NOMO-1 treated with dmso at 0.1 percent for 144 hours (cell line): Measurements from ENCODE around the gene FSCN2.

Experiments
- DNase-seq: peaks from one replicate; lab custom pipeline; 2025; ENCODE audit not compliant: unreplicated experiment; lab: John Stamatoyannopoulos, UW

Gene FSCN2

GRCh38 chr17:81489998-81490992 is 37.9 kb upstream of the FSCN2 start:
- no peak for DNase-seq

GRCh38 chr17:81491181-81491581 is 37.0 kb upstream of the FSCN2 start:
- DNase-seq = no peak

- no peak for DNase-seq
Observed at GRCh38 chr17:81491761-81492160, 36.4 kb upstream of the FSCN2 start.

- no peak for DNase-seq
Observed at GRCh38 chr17:81492202-81492601, 36.0 kb upstream of the FSCN2 start.

GRCh38 chr17:81492706-81493105 is 35.5 kb upstream of the FSCN2 start:
- DNase-seq = no peak

GRCh38 chr17:81493198-81494038 is 34.8 kb upstream of the FSCN2 start:
- DNase-seq = no peak

GRCh38 chr17:81494626-81495377 is 33.4 kb upstream of the FSCN2 start:
- DNase-seq = no peak

- DNase-seq = no peak
Observed at GRCh38 chr17:81498953-81499600, 29.1 kb upstream of the FSCN2 start.

DNA sequence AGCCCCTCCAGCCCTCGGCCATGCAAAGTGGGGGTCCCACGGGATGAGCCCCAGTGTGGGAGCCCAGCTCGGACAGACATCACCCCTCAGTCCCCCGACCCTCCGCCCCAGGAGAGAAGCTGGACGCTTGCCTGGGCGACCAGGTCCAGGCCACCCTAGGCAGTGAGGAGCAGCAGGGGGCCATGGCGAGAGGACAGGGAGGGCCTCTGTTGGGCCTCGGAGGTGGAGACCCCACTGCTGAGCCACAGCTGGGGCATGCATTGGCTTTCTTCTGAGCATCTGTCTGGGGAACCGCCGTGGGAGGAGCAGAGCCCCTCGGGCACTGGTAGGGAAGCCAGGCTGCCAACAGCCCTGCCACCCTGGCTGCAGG is 28.6 kb upstream of the FSCN2 start:
- no peak for DNase-seq

- no peak for DNase-seq
Observed at GRCh38 chr17:81500047-81500446, 28.1 kb upstream of the FSCN2 start.

DNA sequence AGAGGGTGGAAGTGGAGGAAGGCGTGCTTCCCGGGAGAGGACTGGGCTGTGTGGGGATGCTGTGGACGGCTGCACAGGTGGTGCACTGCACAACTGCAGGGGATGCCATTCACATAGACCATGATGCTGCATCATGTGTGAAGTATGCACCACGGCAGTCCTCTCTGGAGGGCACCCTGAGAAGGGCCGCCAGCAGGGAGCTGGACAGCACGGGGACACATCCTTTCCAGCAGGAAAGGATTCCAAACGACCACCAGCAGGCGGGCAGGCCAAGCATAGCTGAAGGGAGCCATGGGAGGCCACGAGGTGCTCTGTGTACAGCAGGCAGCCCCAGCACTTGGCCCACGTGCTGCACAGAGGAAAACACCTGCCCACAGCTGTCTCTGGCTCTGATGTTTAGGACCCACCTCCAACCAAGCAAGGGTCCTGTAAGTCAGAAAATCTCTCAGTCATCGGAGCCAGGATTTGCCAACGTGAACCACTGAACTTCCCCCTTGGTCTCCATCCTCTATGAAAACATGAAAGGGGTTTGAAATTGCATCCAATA is 25.6 kb upstream of the FSCN2 start:
- no peak for DNase-seq

GRCh38 chr17:81503619-81504018 is 24.6 kb upstream of the FSCN2 start:
- no peak for DNase-seq

GRCh38 chr17:81508639-81509206 is 19.5 kb upstream of the FSCN2 start:
- DNase-seq = peak; percentile 24

GRCh38 chr17:81509207-81509971 is 18.8 kb upstream of the FSCN2 start:
- DNase-seq = no peak

DNA sequence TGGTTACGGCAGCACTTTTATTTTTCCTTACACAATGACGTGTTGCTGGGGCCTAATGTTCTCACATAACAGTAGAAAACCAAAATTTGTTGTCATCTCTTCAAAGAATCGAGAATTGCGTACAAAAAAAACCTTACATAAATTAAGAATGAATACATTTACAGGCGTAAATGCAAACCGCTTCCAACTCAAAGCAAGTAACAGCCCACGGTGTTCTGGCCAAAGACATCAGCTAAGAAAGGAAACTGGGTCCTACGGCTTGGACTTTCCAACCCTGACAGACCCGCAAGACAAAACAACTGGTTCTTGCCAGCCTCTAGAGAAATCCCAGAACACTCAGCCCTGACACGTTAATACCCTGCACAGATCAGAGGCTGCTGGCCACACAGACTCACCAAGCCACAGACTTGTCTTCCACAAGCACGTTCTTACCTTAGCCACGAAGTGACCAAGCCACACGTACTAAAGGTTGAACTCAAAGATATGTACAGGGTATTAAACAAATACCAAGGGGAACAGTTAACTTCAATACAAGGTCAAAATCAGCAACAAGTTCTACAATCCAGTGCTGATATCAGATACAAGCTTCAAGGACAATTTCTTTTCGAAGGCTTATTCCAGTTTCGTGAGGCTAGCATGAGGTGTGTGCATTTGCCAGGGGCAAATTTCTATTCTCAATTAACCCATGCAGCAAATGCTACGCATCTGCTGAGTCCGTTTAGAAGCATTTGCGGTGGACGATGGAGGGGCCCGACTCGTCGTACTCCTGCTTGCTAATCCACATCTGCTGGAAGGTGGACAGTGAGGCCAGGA is 18.0 kb upstream of the FSCN2 start:
- DNase-seq = no peak

GRCh38 chr17:81510785-81511553 is 17.2 kb upstream of the FSCN2 start:
- no peak for DNase-seq

GRCh38 chr17:81511554-81511803 is 16.7 kb upstream of the FSCN2 start:
- DNase-seq = no peak
